Ectodermal cell (in vitro differentiated cells): ENCODE measurements around the gene SOX2.
A peak's percentile ranks its signal among the peaks of the same experiment; 100 is the strongest.

Experiments used
- H3K27ac ChIP-seq: 2 replicates; pipeline ENCODE4 v1.7.0; 2013; ENCODE audit warnings: mild to moderate bottlenecking, low read depth, low read length; ENCODE audit not compliant: insufficient read depth, poor library complexity, severe bottlenecking
- H3K27me3 ChIP-seq: 2 replicates; pipeline ENCODE4 v1.7.0; 2013; ENCODE audit warnings: mild to moderate bottlenecking, low read length; ENCODE audit not compliant: insufficient read depth, control insufficient read depth, poor library complexity, severe bottlenecking
- H3K36me3 ChIP-seq: one replicate; pipeline ENCODE4 v1.7.0; 2013; ENCODE audit warnings: low read length; ENCODE audit not compliant: control insufficient read depth, insufficient read depth
- H3K4me1 ChIP-seq: one replicate; pipeline ENCODE4 v1.7.0; 2013; ENCODE audit warnings: low read length; ENCODE audit not compliant: control insufficient read depth, insufficient read depth
- H3K4me3 ChIP-seq: 2 replicates; pipeline ENCODE4 v1.7.0; 2013; ENCODE audit warnings: low read depth, low read length, control low read depth; ENCODE audit not compliant: insufficient read depth
- H3K9me3 ChIP-seq: 2 replicates; pipeline ENCODE4 v1.7.0; 2013; ENCODE audit warnings: mild to moderate bottlenecking, low read length, moderate library complexity; ENCODE audit not compliant: control insufficient read depth
- WGBS, 2 experiments: methylation state at CpG; one replicate each; pipeline ENCODE4 v1.1.7; 2013; ENCODE audit warnings: missing lambda C conversion rate in 2 of 2; 5-methylcytosine and 5-hydroxymethylcytosine counted together

The SOX2 gene

DNA sequence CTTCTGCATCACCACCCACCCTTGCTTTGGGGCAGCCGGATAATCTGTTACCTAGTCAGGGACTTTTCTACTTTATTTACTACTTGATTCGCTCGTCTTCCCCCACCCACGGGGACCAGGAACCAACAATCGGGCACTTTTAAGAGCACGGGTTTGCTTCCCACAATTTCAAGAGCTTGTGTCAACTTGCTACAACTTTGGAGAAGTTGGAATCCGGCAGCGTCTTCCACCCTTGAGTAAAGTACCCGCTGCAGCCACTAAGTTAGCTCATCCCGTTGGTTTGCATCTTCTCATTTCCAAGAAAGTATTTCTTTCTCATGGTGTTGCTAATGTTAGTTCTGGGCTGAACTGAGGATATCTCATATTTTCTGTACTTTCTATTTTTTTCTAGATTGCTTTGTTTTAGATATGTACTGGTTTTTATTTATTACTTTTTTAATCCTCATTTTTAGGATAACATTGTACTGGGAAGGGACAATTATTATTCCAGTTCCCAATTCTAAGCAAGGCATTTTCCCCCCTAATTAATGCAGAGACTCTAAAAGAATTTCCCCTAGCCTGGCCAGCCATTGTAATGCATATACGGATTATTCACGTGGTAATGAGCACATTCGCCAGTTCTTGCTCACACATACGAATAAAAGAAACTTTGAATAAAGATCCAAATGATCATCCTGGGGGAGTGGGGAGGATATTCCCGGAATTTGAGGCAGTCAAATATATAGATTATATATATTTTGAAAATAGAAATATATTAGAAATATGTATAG lies 4.0 kb downstream of the SOX2 start:
- 0 to 1% methylated on average over 12 to 14 of the region's 15 CpGs for WGBS, 2 experiments
- Histone ChIP-seq H3K27me3 (peaks cover 12% of the 10 kb centered on the region), H3K4me3 (peak overlapping the region; percentile 97), H3K4me1 (peaks cover 48% of the 10 kb centered on the region), H3K27ac (peak overlapping the region; percentile 89), H3K9me3 (no peaks in the 10 kb centered on the region), H3K36me3 (peaks cover 11% of the 10 kb centered on the region)

DNA sequence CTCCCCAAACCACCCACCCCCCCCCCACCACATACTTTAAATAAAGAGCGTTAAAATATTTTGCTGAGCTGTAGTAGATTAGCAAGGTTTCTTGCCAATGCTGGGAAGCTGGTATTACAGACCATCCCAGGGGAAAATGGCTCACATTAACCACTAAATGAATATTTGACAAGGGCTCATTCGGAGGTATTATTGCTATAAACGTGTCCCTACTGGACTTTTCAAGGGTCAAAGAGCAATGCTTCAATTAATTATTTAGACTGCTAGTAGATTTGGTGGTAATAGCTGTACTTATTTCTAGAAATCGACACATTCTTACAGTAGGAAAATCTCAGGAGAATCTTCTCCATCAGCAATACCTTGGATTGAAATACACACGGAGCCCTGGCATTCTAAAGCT lies 5.2 kb downstream of the SOX2 start:
- Histone ChIP-seq H3K27ac (no peak overlapping the region), H3K27me3 (peaks cover 12% of the 10 kb centered on the region), H3K4me1 (peaks cover 57% of the 10 kb centered on the region), H3K4me3 (peak overlapping the region; percentile 97), H3K36me3 (peaks cover 11% of the 10 kb centered on the region), H3K9me3 (no peaks in the 10 kb centered on the region)
- 19 to 40% methylated on average over 4 to 5 of the region's 5 CpGs for WGBS, 2 experiments

DNA sequence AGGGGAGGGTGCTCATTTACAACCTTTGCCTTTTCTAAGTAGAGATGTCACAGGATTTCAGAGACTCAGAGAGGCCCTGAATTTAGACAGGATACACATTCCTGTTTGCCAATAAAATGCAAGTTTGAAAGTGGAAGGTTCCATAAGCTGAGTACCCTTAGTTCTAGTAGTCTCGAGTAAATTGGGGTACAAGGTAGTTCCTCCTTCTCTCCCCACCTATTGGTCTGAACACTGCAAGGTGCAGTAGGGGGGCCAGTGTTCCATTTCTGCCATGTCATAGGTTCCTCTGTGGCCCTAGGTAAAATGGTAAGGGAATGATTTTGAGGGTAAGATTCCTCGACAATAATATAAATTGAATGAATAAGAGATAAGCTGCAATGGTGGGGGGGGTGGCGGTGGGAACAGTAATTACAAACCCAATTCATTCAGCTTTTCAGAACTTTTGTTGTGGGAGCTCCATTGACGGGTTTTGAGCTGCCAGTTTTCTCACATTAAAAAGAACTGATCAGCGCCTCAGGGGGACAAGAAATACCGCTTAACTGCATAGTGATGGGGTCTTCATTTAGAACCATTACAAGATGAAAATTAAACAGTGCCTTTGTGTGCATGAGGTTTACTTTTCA lies 5.9 kb downstream of the SOX2 start:
- peaks cover 6% of the 10 kb centered on the region for H3K36me3 ChIP-seq
- H3K9me3 ChIP-seq: no peaks in the 10 kb centered on the region
- H3K27ac ChIP-seq: peak overlapping the region; percentile 57
- H3K4me3 ChIP-seq: peak overlapping the region; percentile 97
- peaks cover 6% of the 10 kb centered on the region for H3K27me3 ChIP-seq
- peaks cover 56% of the 10 kb centered on the region for H3K4me1 ChIP-seq
- 34% methylated on average over 4 to 6 of the region's 6 CpGs for WGBS, 2 experiments

DNA sequence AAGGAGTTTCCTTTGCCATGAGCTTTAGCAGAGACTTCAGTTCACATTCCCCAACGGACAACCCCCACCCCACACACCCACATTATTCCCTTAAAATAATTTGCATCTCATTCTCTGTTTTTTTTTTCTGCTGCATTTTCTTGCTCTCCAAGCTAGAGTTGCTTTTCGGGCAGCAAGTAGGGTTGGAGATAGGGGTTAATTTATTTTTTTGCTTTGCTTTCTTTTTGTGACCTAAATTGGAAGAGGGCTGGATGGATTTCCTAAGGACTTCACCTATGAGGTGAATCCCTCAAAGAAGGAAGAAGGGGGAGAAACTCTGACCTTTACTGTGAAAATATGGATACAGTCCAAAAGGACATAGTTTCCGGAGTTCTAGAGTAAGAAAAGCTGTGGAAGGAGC lies 6.6 kb downstream of the SOX2 start:
- H3K27ac ChIP-seq: no peak overlapping the region
- 47 to 64% methylated on average over 3 of the region's 3 CpGs for WGBS, 2 experiments
- no peaks in the 10 kb centered on the region for H3K9me3 ChIP-seq
- no peaks in the 10 kb centered on the region for H3K27me3 ChIP-seq
- peaks cover 57% of the 10 kb centered on the region for H3K4me1 ChIP-seq
- no peaks in the 10 kb centered on the region for H3K36me3 ChIP-seq
- H3K4me3 ChIP-seq: peak overlapping the region; percentile 97

DNA sequence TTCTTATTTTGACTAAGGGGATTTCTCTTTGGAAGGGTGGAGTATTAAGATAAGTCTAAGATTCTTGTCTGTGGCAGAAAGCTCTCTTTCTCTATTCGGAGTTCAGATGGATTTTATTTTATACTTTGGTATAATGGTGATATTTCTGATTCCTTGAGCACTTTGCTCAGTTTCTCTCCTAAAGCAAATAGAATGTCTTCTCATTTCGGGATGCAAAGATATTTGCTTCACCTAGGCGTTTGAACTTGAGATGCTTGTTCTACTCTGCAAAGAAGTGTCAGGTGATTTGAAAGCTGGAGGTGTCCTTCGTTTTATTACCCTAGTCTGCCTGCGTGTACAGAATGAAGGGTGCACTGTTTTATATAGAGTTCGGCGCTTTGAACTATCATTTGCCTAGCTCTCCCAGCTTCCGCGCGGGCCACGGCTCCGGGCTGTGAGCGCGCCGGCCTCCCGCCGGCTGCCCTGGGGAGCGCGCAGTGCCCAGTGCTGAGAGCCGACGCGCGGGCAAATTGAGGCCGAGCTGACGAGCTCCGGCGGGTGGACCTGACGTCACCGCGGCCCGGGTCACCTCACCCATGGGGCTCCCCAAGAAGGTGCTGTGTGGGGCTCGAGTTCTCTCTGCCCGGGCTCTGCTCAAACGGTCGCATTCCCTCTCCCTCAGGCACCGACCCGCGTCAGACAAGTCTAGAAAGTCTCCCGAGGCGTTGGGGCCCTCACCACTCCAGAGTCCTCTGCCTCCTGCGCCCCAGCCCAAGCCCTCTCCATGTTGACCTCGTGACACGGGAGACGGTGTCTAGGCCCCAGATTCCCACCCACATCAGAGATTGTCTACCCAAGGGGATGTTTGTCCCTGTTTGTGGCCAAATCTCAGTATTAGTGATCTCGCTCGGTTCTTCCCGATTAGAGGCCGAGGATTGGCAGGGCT lies 7.5 kb downstream of the SOX2 start:
- H3K36me3 ChIP-seq: no peaks in the 10 kb centered on the region
- WGBS, 2 experiments: 91 to 93% methylated on average over 48 of the region's 48 CpGs

DNA sequence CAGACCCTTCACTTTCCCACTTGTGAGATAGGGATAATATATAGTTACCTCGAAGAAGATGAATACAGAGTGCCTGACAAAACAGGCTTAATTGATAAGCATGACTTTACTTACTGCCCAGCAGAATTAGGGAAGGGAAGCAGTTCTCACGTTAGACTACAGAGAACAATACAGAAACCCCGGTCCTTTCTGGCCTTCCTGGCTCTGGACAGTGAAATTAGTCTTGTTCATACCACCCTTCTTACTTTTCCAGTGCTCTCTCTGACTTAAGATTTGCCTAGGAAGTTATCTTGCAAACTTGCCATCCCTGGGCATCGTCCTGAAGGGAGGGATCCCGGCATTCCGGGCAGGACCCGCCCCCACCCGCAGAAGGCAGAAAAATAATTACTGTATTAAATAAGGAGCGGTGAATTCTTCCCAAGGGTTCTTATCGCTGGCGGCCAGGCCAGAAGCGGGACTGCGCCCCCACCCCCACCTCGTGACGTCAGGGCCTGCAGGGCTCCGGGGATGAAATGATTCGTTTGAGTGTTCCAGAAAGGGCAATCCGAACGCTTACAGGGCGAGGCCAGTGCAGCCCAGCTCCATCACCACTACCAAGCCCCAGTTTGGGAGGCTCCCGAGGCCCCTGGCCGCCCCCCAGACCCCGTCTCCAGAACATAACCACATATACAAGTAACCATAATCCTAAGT lies 8.4 kb downstream of the SOX2 start:
- 84 to 86% methylated on average over 23 of the region's 23 CpGs for WGBS, 2 experiments
- Histone ChIP-seq H3K27ac (no peak overlapping the region), H3K4me3 (no peak overlapping the region), H3K4me1 (peaks cover 74% of the 10 kb centered on the region), H3K36me3 (no peaks in the 10 kb centered on the region), H3K9me3 (no peaks in the 10 kb centered on the region), H3K27me3 (no peaks in the 10 kb centered on the region)

More for the DNA sequence above, 7.5 kb downstream of the SOX2 start:
- H3K9me3 ChIP-seq: no peaks in the 10 kb centered on the region
- H3K27ac ChIP-seq: no peak overlapping the region
- H3K4me1 ChIP-seq: peaks cover 65% of the 10 kb centered on the region
- H3K4me3 ChIP-seq: no peak overlapping the region
- no peaks in the 10 kb centered on the region for H3K27me3 ChIP-seq

DNA sequence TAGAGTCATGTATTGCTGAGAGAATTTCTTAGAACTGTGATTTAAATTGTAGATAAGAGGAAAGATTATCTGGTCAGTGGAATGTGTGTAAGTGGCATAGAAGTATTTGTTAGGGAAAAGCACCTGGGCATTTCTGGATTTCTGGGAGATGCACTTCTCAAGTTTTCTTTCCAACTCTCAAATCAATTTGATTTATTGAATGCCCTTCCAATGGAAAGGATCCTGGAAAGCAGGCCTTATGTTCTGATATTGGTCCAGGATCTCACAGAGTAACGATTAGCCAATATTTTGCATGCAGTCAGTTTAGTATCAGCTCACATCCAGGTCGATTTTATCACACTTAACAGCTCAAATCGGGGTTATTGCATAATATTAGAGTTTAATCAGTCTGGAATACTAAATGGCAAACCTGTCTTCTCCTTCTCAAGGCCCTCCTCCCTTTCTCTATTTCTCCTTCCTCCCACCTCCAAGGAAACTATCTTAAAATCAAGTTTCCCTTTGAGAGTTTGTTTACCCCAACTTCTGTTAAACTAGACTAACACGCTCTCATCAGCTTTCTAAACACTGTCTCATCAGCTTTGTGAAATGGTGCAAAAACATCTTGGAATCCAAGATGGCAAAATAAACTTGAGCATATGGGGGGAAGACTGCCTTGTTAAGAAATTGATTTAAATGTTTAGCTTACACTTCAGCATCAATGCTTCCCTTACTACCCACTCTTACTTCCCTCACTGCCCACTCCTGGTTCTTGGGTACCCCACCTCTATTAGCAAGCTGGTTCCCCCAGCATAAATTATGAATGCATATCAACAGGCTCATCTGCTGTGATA lies 9.5 kb downstream of the SOX2 start:
- Histone ChIP-seq H3K27ac (no peak overlapping the region), H3K27me3 (no peaks in the 10 kb centered on the region), H3K4me1 (peaks cover 78% of the 10 kb centered on the region), H3K9me3 (no peaks in the 10 kb centered on the region), H3K36me3 (no peaks in the 10 kb centered on the region), H3K4me3 (no peak overlapping the region)
- WGBS, 2 experiments: 64 to 88% methylated on average over 4 of the region's 4 CpGs

DNA sequence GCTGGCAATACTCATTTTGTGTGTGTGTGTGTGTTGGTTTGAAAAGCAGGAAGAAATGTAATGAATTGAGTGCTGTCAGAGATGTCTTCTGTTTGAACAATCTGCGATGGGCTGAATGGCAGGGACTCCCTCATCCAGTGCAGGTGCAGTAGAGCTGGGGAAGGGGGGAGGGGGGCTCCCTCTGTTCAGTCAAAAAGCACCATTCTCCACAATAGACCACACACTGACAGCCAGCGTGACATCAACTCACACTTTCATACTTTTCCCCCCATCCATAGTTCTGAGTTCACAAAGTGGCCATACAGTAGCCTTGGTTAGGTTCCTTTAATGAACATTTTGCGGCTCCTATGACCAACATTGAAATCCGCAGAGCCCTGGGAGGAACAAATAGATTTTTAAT lies 10.4 kb downstream of the SOX2 start:
- Histone ChIP-seq H3K4me3 (no peak overlapping the region), H3K36me3 (no peaks in the 10 kb centered on the region)

DNA sequence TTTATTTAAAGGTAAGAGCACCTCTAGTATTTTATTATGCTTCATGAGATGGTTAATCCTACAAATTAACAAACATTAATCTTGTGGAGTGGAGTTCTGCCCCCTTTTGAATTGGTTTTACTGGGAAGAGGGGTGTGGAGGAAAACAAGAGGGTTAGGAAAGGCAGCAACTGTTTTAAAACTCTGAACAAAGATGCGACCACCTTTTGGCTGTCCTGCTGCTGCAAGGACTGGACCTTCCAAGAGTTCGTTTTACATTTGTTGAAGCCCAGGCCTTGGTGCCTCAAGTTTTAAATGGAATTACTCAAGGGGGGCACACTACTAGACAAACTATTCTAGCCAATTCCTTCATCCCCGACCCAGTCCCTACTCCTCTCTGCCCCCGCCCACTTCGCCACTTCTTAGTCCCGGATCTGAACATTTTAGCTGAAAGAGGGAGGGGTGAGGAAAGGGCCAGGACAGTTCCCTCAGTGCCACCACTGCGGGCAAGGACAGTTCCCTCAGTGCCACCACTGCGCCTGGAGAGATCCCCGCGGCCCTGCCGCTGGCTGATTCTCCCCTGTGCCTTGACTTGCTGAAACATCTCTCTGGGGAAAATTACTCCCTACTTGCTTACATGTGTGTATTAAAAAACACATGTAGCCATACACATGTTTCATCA lies 11.2 kb downstream of the SOX2 start:
- Histone ChIP-seq H3K27me3 (no peaks in the 10 kb centered on the region), H3K27ac (no peak overlapping the region), H3K4me3 (no peak overlapping the region)

More for the DNA sequence above, 10.4 kb downstream of the SOX2 start:
- H3K27me3 ChIP-seq: no peaks in the 10 kb centered on the region
- peaks cover 77% of the 10 kb centered on the region for H3K4me1 ChIP-seq
- no peaks in the 10 kb centered on the region for H3K9me3 ChIP-seq
- WGBS, 2 experiments: 23 to 31% methylated on average over 4 of the region's 4 CpGs
- H3K27ac ChIP-seq: no peak overlapping the region

More for the DNA sequence above, 11.2 kb downstream of the SOX2 start:
- peaks cover 77% of the 10 kb centered on the region for H3K4me1 ChIP-seq
- no peaks in the 10 kb centered on the region for H3K36me3 ChIP-seq
- 80 to 84% methylated on average over 11 of the region's 11 CpGs for WGBS, 2 experiments
- H3K9me3 ChIP-seq: no peaks in the 10 kb centered on the region
